Measurements from ENCODE around the gene RAD21L1. TPM values are rescaled to one million over a fixed set of nuclear protein-coding genes. Genes with fewer than 3 reads are reported as not detected.

The RAD21L1 gene
- total RNA-seq, 1 donor from 2014 or later, result not detected

- intact Hi-C loops (cut with DNase I), result no loop called here
- DNase-seq (ENCODE audit: low spot score), result no peak
Observed at GRCh38 chr20:1302685-1303541, 77.1 kb downstream of the RAD21L1 start.

GRCh38 chr20:1304710-1305515, 79.1 kb downstream of the RAD21L1 start:
- no peak for DNase-seq (ENCODE audit: low spot score)
- intact Hi-C loops (cut with DNase I), result no loop called here

Other genes with a start within 250 kb of the RAD21L1 start
- not detected for gene RSPO4, start 223.7 kb upstream of the RAD21L1 start, total RNA-seq
- gene PSMF1, start 107.4 kb upstream of the RAD21L1 start, total RNA-seq, result 119 TPM
- gene TMEM74B, start 41.1 kb upstream of the RAD21L1 start, total RNA-seq, result 2.7 TPM
- 0.13 TPM for gene C20orf202, start 22.6 kb upstream of the RAD21L1 start, total RNA-seq
- gene SNPH, start 40.2 kb downstream of the RAD21L1 start, total RNA-seq, result 6.9 TPM
- gene SDCBP2, start 103.1 kb downstream of the RAD21L1 start, total RNA-seq, result 2.7 TPM
- gene FKBP1A, start 167.0 kb downstream of the RAD21L1 start, total RNA-seq, result 163 TPM
- 64.0 TPM for gene NSFL1C, start 240.8 kb downstream of the RAD21L1 start, total RNA-seq

All from cardiac septum (tissue), 1 donor.